ENCODE results near the gene PDF.

DNA sequence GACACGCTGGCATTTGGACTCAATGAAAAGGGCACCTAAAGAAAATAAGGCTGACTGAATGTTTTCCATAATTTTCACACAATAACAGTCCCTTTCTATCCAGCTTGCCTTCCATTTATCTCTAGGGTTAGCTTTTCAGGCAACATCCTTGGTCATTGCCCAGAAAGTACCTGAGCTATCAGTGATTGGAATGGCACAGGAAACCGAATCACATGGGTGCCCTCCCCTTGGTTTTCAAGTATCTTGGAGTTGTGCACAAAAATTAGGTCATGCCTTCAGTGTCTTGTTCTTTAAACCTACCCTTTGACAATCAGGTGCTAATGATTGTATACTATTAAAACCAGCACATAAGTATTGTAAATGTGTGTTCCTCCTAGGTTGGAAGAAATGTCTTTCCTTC, 22.5 kb downstream of the PDF start:
- TF ChIP-seq, protein P1, sequence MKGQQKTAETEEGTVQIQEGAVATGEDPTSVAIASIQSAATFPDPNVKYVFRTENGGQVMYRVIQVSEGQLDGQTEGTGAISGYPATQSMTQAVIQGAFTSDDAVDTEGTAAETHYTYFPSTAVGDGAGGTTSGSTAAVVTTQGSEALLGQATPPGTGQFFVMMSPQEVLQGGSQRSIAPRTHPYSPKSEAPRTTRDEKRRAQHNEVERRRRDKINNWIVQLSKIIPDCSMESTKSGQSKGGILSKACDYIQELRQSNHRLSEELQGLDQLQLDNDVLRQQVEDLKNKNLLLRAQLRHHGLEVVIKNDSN (IDR thresholded peaks at IDR 0.05): no peak
- no peak for TF ChIP-seq EP300 (IDR thresholded peaks at IDR 0.05; ENCODE audit: borderline replicate concordance)
- TF ChIP-seq, protein P2, sequence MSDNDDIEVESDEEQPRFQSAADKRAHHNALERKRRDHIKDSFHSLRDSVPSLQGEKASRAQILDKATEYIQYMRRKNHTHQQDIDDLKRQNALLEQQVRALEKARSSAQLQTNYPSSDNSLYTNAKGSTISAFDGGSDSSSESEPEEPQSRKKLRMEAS (IDR thresholded peaks at IDR 0.05): no peak
- TF ChIP-seq CEBPB (IDR thresholded peaks at IDR 0.05): no peak
- TF ChIP-seq RAD21 (IDR thresholded peaks at IDR 0.05; ENCODE audit: low read depth): no peak
- TF ChIP-seq YY1 (IDR thresholded peaks at IDR 0.05; ENCODE audit: low read depth): no peak

Data from Ishikawa (cell line).